HG02571 (cell line): Measurements from ENCODE around the gene ZYG11B.
"Not testable (repeated sequence)": the region's sequence is repeated elsewhere in the genome, so short reads cannot be mapped to it uniquely, and the experiment has no call there.

Experiments used
- ATAC-seq: cut with Tn5 transposase; IDR thresholded peaks from one replicate; pipeline ENCODE4 v1.9.1; 2021; ENCODE audit warnings: mild to moderate bottlenecking, moderate library complexity; ENCODE audit not compliant: unreplicated experiment

The ZYG11B gene

GRCh38 chr1:52706941-52707926, 19.0 kb upstream of the ZYG11B start:
- ATAC-seq: no peak

GRCh38 chr1:52707927-52708655, 18.2 kb upstream of the ZYG11B start:
- ATAC-seq: no peak

GRCh38 chr1:52709016-52709415, 17.2 kb upstream of the ZYG11B start:
- ATAC-seq: no peak

- ATAC-seq: no peak
Observed at GRCh38 chr1:52713590-52713989, 12.7 kb upstream of the ZYG11B start.

- not testable (repeated sequence) for ATAC-seq
Observed at GRCh38 chr1:52715296-52715695, 11.0 kb upstream of the ZYG11B start.

- ATAC-seq: no peak
Observed at GRCh38 chr1:52723260-52723659, 3.0 kb upstream of the ZYG11B start.

GRCh38 chr1:52725903-52726264, 369 bp upstream of the ZYG11B start:
- ATAC-seq: no peak

GRCh38 chr1:52727114-52727586, 897 bp downstream of the ZYG11B start:
- no peak for ATAC-seq

- ATAC-seq: no peak
Observed at GRCh38 chr1:52727956-52728656, 1.9 kb downstream of the ZYG11B start.

- ATAC-seq: no peak
Observed at GRCh38 chr1:52733368-52733767, 7.1 kb downstream of the ZYG11B start.

GRCh38 chr1:52735371-52735770, 9.1 kb downstream of the ZYG11B start:
- not testable (repeated sequence) for ATAC-seq

- no peak for ATAC-seq
Observed at GRCh38 chr1:52738148-52738547, 11.9 kb downstream of the ZYG11B start.

- ATAC-seq: no peak
Observed at GRCh38 chr1:52738893-52739292, 12.6 kb downstream of the ZYG11B start.

- ATAC-seq: no peak
Observed at GRCh38 chr1:52739699-52740467, 13.6 kb downstream of the ZYG11B start.

GRCh38 chr1:52741259-52741658, 15.0 kb downstream of the ZYG11B start:
- no peak for ATAC-seq

- ATAC-seq: no peak
Observed at GRCh38 chr1:52746189-52746588, 19.9 kb downstream of the ZYG11B start.

- ATAC-seq: no peak
Observed at GRCh38 chr1:52747450-52747849, 21.2 kb downstream of the ZYG11B start.

- no peak for ATAC-seq
Observed at GRCh38 chr1:52748119-52748518, 21.9 kb downstream of the ZYG11B start.

- ATAC-seq: not testable (repeated sequence)
Observed at GRCh38 chr1:52749496-52749895, 23.2 kb downstream of the ZYG11B start.

- ATAC-seq: not testable (repeated sequence)
Observed at GRCh38 chr1:52750139-52750538, 23.9 kb downstream of the ZYG11B start.
